ENCODE measurements around the gene ZNF155.
"Not testable (repeated sequence)": the region's sequence is repeated elsewhere in the genome, so short reads cannot be mapped to it uniquely, and the experiment has no call there.

ZNF155 gene

DNA sequence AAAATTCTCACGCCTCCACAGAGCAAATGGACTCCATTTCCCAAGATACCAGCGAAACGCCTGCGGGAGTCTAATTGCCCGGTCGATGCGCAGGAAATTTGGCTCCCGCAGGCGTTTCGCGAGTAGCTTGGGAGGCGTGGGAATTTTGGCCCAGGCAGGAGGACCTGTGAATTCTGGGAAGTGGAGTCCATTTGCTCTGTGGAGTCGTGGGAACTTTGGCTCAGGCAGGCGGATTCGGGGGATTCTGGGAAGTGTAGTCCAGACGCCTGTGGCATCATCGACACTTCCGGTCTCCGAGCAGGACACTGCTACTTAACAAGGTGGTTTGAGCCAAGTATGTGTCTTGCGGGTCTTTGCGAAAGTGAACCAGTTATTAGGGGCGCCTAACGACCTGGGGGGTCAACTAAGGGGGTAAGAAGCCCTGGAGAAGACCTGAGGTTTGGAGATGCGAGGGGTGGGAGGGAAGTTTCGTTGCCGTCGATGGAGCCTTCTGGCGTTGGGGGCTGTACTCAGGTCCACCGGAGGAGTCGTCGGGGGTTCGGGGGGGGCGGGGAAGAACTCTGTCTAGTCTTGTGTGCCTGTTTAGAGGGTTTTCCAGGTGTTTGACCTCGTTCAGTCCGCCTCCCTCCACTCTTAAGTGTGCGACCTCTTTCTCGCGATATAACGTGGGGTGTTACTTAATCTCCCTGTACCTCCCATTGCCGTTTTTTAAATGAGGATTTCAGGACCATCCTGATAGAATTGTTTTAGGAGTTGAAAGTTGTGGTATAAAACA lies at the start of gene ZNF155:
Gene ZNF155, plus strand, starts transcription at position 277 of the 775 bp plus-strand sequence. CDS start 4,356 bp downstream, outside the sequence.
- no peak for DNase-seq
- in situ Hi-C loops (cut with MboI; ENCODE audit: low pct_unique_long_range_greater_than_20kb, low sequenced_read_pairs): no loop called here

DNA sequence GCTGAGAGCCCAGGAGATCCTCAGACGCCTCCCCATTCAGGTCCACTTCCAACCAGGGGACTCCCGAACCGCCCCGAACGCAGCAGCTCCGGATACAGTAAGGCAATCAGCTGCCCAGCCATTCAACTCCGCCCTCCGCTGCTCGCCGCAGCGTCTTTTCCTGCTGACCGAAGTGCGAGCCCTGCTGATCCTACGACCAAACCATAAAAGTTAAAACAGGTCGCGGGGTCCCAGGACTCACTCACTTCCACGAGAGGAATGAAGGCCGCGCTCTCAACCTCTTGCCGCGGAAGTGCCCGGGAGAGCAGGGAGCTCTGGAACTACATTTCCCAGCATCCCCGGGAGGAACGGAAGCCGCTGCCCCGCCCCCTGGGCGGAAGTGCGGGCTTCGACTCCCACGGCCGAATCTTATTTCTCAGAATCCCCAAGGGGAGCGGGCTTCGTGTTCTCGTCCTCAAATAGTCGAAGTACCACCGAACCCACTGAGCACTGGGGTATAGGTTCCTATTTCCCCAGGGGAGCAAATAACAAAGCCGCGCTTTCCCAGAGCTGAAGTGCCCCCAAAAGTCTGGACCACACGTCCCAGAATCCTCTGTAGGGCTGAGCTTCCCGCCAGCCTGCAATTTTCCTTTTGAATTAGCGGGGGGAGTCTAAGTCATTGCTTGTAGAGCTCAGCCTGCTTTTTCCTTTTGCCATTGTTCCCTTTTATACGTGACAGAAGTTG lies 48.8 kb upstream of the ZNF155 start, which contains the start of gene ZNF45:
Gene ZNF45, minus strand, starts transcription at position 298 of the 724 bp plus-strand sequence. CDS start 13,097 bp downstream, outside the sequence.
- DNase-seq: peak; percentile 92
- in situ Hi-C loops (cut with MboI; ENCODE audit: low pct_unique_long_range_greater_than_20kb, low sequenced_read_pairs): no loop called here

DNA sequence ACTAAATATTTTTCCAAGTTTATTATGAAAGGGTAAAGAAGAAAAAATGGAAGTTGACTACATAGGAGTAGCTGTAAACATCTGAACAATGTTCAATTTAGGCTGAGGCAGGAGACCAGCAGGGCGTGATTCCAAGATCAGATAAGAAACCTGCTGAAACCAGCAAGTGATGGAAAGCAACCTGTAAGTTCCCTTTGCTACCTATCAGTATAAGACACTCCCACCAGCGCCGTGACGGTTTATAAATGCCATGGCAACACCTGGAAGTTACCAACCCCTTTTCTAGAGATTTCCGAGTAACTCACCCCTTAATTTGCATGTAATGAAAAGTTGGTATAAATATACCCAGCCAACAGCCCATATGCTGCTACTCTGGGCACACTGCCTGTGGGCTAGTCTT lies 47.8 kb upstream of the ZNF155 start:
- DNase-seq: no peak
- in situ Hi-C loops (cut with MboI; ENCODE audit: low pct_unique_long_range_greater_than_20kb, low sequenced_read_pairs): no loop called here

DNA sequence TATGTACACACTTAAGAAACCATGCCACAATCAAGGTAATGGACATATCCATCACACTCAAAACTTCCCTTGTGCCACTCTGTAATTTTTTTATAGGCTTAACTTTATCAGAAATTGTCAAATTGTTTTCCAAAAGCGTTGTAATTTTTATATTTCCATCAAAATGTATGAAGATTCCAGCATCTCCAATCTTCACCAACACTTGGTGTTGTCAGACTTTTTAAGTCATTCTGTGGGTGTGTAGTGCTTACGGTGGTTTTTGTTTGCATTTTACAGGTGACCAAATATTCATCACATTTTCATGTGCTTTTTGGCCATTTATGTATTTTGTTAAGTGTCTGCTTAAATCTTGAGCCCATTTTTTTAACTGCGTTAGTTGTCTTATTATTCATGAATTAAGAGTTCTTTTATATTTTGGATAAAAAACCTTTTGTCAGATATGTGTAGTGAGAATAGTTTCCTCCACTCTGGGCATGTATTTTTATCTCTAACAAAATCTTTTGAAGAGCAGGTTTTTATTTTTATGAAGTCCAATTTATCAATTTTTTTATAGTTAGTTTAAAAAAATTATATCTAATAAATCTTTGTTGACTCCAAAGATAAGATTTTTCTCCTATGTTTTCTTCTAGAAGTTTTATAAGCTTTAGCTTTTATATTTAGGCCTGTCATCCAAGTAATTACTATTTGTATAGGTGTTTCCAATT lies 44.3 kb upstream of the ZNF155 start:
- DNase-seq: no peak
- in situ Hi-C loops (cut with MboI; ENCODE audit: low pct_unique_long_range_greater_than_20kb, low sequenced_read_pairs): no loop called here

DNA sequence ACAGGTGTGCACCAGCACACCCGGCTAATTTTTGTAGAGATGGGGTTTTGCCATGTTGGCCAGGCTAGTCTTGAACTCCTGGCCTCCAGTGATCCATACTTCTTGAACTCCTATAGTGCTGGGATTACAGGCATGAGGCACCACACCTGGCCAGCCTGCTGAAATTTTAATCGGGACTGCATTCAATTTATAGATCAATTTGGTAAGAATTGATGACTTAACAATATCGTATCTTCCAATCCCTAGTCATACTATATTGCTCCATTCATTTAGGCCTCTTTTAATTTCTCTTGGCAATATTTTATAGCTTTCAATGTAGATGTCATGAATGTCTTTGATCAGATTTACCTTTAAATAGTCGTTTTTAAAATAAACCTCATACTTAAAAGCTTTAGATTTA lies 43.3 kb upstream of the ZNF155 start:
- no peak for DNase-seq
- in situ Hi-C loops (cut with MboI; ENCODE audit: low pct_unique_long_range_greater_than_20kb, low sequenced_read_pairs): no loop called here

DNA sequence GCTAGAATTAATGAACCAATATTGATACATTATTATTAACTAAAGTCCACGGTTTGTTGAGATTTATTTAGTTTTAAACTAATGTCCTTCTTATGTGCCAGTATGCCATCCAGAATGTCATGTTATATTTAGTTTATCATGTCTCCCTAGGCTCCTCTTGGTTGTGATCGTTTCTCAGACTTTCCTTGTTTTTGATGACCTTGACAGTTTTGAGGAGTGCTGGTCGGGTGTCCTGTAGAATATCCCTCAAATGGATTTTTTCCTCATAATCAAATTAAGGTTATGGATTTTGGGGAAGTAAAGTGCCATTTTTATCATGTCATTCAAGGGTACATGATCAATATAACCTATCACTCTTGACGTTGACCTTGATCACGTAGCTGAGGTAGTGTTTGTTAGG lies 42.8 kb upstream of the ZNF155 start:
- in situ Hi-C loops (cut with MboI; ENCODE audit: low pct_unique_long_range_greater_than_20kb, low sequenced_read_pairs): no loop called here
- no peak for DNase-seq

DNA sequence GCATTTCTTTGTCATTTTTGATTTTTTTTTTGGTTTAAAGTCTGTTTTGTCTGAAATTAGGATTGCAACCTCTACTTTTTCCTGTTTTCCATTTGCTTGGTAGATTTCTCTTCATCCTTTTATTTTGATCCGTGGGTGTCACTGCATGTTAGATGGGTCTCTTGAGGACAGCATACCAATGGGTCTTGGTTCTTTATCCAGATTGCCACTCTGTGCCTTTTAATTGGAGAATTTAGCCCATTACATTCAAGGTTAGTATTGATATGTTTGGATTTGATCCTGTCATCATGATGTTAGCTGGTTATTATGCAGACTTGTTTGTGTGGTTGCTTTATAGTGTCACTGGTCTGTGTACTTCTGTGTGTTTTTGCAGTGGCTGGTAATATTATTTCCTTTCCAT lies 36.6 kb upstream of the ZNF155 start:
- DNase-seq; in situ Hi-C loops (cut with MboI; ENCODE audit: low pct_unique_long_range_greater_than_20kb, low sequenced_read_pairs): not testable (repeated sequence)

DNA sequence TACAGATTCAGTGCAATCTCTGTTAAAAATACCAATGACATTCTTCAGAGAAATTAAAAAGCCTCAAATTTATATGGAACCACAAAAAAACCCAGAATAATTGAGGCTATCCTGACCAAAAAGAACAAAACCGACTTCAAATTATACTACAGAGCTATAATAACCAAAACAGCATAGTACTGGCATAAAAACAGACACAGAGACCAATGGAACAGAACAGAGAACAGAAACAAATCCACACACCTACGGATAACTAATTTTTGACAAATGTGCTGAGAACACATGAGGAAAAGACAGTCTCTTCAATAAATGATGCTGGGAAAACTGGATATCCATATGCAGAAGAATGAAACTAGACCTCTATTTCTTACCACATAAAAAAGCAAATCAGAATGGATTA lies 34.2 kb upstream of the ZNF155 start:
- DNase-seq; in situ Hi-C loops (cut with MboI; ENCODE audit: low pct_unique_long_range_greater_than_20kb, low sequenced_read_pairs): not testable (repeated sequence)

DNA sequence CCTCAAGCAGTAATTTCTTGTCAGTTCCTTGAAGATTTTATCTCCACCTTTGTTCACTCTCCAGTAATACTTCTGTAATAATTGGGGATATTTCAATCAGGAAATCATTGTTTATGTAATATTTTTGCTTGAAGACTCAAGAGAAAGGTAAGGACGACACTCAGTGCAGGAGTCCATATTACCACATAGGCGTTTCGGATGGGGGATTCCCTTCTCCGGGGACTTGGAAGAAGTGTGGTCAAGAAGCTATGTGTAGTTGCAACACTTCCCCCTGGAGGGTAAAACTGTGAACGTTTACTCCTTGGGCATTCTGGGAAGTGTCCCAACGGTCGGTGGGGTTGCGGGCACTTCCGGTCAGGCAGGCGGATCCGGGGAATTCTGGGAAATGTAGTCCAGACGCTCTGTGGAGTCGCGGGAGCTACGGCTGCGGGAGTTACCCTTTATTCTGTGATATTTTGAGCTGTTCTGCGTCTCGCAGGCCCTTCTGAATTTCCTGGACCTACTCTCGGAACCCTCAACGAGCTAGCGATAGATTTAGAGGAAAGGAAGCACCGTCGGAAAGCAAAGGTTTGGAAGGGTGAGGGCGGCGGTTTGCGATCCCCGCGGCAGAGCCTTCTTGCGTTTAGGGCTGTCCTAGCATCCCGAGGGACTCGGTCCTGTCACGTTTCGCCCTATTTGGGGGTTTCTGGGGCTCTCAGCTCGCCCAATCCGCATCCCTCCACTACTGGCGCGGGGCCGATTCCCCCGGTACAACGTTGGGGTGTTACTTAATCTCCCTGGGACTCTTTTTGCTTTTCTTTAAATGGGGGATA lies 32.9 kb upstream of the ZNF155 start, which contains the start of gene ZNF221:
Gene ZNF221, plus strand, starts transcription at position 395 of the 812 bp plus-strand sequence. CDS start 11,499 bp downstream, outside the sequence.
- in situ Hi-C loops (cut with MboI; ENCODE audit: low pct_unique_long_range_greater_than_20kb, low sequenced_read_pairs): no loop called here
- peak; percentile 97 for DNase-seq

DNA sequence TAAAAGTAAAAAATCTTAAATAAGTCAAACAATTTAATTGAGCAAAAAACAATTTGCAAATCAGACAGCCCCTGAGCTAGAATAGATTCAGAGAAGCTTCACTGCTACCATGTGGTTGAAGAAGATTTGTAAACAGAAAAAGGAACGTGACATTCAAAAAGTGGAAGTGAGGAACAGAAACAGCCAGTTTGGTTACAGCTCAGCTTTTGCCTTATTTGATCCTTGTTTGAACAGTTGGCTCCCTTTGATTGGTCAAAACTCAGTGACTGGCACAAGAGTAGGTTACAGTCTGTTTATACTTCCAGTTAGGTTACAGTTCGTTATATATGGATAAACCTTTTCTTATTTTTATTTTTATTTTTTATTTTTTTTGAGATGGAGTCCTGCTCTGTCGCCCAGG lies 27.2 kb upstream of the ZNF155 start:
- in situ Hi-C loops (cut with MboI; ENCODE audit: low pct_unique_long_range_greater_than_20kb, low sequenced_read_pairs): no loop called here
- no peak for DNase-seq

DNA sequence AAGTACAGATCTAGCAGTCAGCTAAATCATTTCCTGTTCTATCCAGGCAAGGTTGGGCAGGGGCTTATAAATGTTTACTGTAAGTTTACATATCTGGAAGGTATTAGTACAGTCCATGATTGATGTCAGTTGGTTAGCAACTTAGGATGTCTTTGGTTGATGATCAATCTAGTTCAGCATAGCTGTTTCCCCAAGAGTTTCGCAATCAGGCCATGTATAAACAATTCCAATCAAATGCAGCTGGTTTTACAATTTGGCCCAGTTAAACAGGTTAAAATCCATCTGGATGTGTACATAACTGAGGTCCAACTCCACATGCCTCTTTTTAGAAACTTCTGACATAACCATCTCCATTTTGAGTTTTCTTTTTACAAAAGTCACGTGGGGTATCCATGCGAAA lies 26.1 kb upstream of the ZNF155 start:
- in situ Hi-C loops (cut with MboI; ENCODE audit: low pct_unique_long_range_greater_than_20kb, low sequenced_read_pairs): no loop called here
- DNase-seq: no peak

DNA sequence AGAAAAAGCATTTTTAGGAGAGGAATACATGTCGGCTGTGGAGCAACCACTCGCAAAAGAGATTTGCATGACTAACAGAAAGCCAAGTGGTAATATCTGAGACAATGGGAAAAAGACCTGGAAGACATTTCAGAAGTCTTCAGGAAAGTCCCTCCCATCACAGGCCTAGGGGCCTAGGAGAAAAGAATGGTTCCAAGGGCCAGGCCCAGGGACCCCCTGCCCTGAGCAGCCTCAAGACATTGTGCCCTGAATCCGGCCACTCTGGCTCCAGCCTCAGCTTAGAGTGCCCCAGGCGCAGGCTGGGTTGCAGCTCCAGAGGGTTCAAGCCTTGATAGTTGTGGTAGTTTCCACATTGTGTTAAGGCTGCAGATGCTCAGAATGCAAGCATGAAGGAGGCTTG lies 23.6 kb upstream of the ZNF155 start:
- in situ Hi-C loops (cut with MboI; ENCODE audit: low pct_unique_long_range_greater_than_20kb, low sequenced_read_pairs): no loop called here

DNA sequence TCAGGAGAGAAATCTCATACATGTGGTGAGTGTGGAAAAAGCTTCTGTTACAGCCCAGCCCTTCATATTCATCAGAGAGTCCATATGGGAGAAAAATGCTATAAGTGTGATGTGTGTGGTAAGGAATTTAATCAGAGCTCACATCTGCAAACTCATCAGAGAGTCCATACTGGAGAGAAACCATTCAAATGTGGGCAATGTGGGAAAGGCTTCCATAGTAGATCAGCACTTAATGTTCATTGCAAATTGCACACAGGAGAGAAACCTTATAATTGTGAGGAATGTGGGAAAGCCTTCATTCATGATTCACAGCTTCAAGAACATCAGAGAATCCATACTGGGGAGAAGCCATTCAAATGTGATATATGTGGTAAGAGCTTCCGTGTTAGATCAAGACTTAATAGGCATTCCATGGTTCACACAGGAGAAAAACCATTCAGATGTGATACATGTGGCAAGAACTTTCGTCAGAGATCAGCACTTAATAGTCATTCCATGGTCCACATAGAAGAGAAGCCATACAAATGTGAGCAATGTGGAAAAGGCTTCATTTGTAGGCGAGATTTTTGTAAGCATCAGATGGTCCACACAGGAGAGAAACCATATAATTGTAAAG lies 17.8 kb upstream of the ZNF155 start:
- in situ Hi-C loops (cut with MboI; ENCODE audit: low pct_unique_long_range_greater_than_20kb, low sequenced_read_pairs): no loop called here
- DNase-seq: no peak

More for the DNA sequence above, 23.6 kb upstream of the ZNF155 start:
- no peak for DNase-seq

DNA sequence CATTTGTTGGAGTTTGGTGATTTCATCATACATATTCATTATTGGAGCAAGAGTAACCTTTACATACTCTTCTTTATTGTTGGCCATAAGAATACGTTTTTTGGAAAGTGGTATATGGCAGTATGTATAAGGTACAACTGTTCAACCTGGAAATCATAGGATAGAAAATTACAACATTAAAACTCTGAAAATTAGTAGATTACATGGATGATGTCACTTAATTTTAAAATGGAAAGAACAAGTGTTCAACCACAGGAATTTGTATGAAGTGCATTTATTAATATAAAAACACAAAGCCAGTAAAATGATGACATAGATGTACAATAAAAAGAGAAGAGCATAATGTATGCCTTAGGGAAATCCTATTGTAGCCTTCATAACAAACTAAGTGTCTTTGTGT lies 7.3 kb upstream of the ZNF155 start:
- in situ Hi-C loops (cut with MboI; ENCODE audit: low pct_unique_long_range_greater_than_20kb, low sequenced_read_pairs): no loop called here

DNA sequence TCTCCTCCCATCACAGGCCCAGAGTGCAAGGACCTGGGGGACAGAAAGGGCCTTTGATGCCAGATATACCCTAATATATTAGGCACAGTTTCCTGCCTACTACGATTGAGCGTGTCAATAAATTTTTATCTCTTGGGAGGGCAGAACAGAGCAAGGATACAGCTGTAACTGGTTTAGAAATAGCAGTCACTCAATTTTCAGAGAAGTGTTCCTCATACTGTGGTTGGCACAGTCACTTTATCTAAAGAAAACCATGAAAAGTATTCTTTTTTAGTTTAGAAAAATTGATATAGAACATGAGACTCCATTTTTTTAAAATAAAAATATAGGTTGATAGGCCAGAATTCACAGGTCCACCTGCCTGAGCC lies 460 bp upstream of the ZNF155 start:
- DNase-seq: no peak
- in situ Hi-C loops (cut with MboI; ENCODE audit: low pct_unique_long_range_greater_than_20kb, low sequenced_read_pairs): no loop called here

More for the DNA sequence above, 7.3 kb upstream of the ZNF155 start:
- no peak for DNase-seq

DNA sequence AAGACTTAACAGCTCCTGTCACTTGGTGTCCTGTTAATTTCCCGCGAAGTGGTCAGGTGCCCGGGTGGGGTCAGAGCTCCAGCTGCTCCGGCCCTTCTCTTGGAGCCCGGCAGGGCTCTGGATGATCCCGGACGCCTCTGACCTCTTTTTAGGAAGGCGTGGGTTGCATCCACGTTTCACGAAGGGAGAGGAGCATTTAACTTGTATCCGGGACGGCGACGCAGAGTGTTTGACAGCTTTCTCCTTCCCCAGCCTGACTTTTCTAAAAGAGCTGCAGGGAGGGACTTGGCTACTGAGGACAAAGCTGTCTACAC lies 656 bp downstream of the ZNF155 start:
- in situ Hi-C loops (cut with MboI; ENCODE audit: low pct_unique_long_range_greater_than_20kb, low sequenced_read_pairs): no loop called here
- DNase-seq: no peak

DNA sequence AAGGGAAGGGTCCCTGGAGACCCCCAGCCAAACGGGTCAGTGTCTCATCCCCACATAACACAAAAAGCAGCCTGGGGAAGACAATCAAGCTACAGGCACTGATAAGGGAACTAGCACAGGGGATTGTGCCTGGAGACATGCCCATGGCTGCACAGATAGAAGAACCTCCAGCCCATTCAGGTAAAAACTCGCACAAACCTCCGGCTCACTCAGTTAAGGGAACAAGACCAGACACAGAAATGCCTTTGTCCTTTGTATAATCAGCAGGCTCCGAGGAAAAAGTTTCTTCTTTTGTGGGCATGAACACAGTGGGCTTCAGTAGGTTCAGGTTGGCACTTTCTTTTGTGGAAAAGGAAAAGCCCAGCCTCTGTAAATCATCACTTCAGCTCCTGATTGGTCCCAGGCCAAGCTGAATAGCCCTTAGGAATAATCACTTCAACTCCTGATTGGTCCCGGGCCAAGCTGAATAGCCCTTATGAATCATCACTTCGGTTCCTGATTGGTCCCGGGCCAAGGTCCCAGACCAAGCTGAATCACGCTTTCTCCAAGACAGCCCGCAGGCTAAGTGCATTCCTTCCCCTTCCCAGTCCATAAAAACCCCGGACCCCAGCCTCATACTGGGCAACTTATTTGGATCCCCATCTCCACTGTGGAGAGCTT lies 13.8 kb downstream of the ZNF155 start:
- in situ Hi-C loops (cut with MboI; ENCODE audit: low pct_unique_long_range_greater_than_20kb, low sequenced_read_pairs): no loop called here
- no peak for DNase-seq

DNA sequence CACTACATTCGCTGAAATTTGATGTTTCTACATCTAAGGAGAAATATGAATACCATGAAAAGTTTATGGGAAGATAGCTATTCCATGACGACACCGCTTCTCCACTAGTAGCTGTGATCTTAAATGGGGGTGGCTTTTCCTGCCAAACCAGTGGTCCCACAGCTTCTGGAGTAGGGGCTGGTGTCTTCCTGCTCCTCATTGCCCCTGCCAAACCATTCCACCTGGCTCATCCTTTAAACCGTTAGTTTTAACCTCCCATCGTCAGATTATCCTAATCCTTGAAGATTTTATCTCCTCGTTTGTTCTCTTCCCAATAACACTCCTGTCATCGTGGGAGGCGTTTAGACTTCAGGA lies 18.2 kb downstream of the ZNF155 start:
- no peak for DNase-seq
- in situ Hi-C loops (cut with MboI; ENCODE audit: low pct_unique_long_range_greater_than_20kb, low sequenced_read_pairs): no loop called here
